SK-N-MC (cell line): ENCODE data around the gene POLR1A.

Experiments used
- EZH2 ChIP-seq: fragments of 200-600 bp; sonication (generic); IDR thresholded peaks from one replicate; pipeline ENCODE4 v1.6.1; 2017; ENCODE audit warnings: antibody characterized with exemption
- POLR2AphosphoS5 ChIP-seq: IDR thresholded peaks from 2 replicates; pipeline ENCODE4 v1.6.1; 2012; ENCODE audit warnings: mild to moderate bottlenecking, low read depth, low read length, borderline replicate concordance

- TF ChIP-seq EZH2 (no peak), POLR2AphosphoS5 (no peak)
These were observed 34.8 kb downstream of the POLR1A start for GRCh38 chr2:86070868-86071267.
